Pulmonary artery endothelial cell (primary cell): ENCODE data around the gene CCDC197. TPM values are rescaled to one million over a fixed set of nuclear protein-coding genes. Genes with fewer than 3 reads are reported as not detected.

ENCODE experiments used
- DNase-seq: peaks from one replicate; pipeline ENCODE4 v3.0.0-alpha.2; 2011; ENCODE audit warnings: low read depth, low spot score
- total RNA-seq: library from RNA; depleted of rRNA; stranded (reverse); fragments of >200 nt; gene quantifications from 2 replicates; pipeline ENCODE4 v1.2.3, GENCODE V29; 2014

The CCDC197 gene
- not detected in 2 replicates for total RNA-seq

- DNase-seq: no peak
Observed at GRCh38 chr14:93997082-93997481, at the start of gene CCDC197. Gene CCDC197, plus strand, starts transcription at chr14:93997301. Its CDS starts 831 bp downstream, at chr14:93998132.

- DNase-seq: no peak
Observed at GRCh38 chr14:93949511-93950075, 47.5 kb upstream of the CCDC197 start.

- DNase-seq: no peak
Observed at GRCh38 chr14:93950948-93951634, 46.0 kb upstream of the CCDC197 start.

- DNase-seq: no peak
Observed at GRCh38 chr14:93951635-93952540, 45.2 kb upstream of the CCDC197 start.

- no peak for DNase-seq
Observed at GRCh38 chr14:93952829-93953228, 44.3 kb upstream of the CCDC197 start.

- no peak for DNase-seq
Observed at GRCh38 chr14:93953263-93953662, 43.8 kb upstream of the CCDC197 start.

- DNase-seq: no peak
Observed at GRCh38 chr14:93953739-93954515, 43.2 kb upstream of the CCDC197 start.

- no peak for DNase-seq
Observed at GRCh38 chr14:93954516-93954830, 42.6 kb upstream of the CCDC197 start.

- no peak for DNase-seq
Observed at GRCh38 chr14:93954900-93955849, 41.9 kb upstream of the CCDC197 start.

- DNase-seq: no peak
Observed at GRCh38 chr14:93955850-93956481, 41.1 kb upstream of the CCDC197 start.

- DNase-seq: no peak
Observed at GRCh38 chr14:93956514-93957332, 40.4 kb upstream of the CCDC197 start.

GRCh38 chr14:93957333-93957710, 39.8 kb upstream of the CCDC197 start:
- DNase-seq: no peak

- DNase-seq: no peak
Observed at GRCh38 chr14:93957751-93958566, 39.1 kb upstream of the CCDC197 start.

- no peak for DNase-seq
Observed at GRCh38 chr14:93958567-93959238, 38.4 kb upstream of the CCDC197 start.

GRCh38 chr14:93959239-93960107, 37.6 kb upstream of the CCDC197 start:
- DNase-seq: peak; percentile 29

GRCh38 chr14:93960108-93960475, 37.0 kb upstream of the CCDC197 start:
- DNase-seq: no peak
